ENCODE measurements around the gene CPNE7.

DNA sequence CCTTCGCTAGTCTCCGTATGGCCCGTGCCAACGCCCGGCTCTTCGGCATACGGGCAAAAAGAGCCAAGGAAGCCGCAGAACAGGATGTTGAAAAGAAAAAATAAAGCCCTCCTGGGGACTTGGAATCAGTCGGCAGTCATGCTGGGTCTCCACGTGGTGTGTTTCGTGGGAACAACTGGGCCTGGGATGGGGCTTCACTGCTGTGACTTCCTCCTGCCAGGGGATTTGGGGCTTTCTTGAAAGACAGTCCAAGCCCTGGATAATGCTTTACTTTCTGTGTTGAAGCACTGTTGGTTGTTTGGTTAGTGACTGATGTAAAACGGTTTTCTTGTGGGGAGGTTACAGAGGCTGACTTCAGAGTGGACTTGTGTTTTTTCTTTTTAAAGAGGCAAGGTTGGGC is 12.6 kb upstream of the CPNE7 start:
- TF ChIP-seq POLR2A (IDR thresholded peaks at IDR 0.05) (no peak), POLR2AphosphoS5 (IDR thresholded peaks at IDR 0.05) (no peak)
- TF ChIP-seq, protein P1, sequence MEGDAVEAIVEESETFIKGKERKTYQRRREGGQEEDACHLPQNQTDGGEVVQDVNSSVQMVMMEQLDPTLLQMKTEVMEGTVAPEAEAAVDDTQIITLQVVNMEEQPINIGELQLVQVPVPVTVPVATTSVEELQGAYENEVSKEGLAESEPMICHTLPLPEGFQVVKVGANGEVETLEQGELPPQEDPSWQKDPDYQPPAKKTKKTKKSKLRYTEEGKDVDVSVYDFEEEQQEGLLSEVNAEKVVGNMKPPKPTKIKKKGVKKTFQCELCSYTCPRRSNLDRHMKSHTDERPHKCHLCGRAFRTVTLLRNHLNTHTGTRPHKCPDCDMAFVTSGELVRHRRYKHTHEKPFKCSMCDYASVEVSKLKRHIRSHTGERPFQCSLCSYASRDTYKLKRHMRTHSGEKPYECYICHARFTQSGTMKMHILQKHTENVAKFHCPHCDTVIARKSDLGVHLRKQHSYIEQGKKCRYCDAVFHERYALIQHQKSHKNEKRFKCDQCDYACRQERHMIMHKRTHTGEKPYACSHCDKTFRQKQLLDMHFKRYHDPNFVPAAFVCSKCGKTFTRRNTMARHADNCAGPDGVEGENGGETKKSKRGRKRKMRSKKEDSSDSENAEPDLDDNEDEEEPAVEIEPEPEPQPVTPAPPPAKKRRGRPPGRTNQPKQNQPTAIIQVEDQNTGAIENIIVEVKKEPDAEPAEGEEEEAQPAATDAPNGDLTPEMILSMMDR (IDR thresholded peaks at IDR 0.05), result no peak
